ENCODE data around the gene SEMA4C.

DNA sequence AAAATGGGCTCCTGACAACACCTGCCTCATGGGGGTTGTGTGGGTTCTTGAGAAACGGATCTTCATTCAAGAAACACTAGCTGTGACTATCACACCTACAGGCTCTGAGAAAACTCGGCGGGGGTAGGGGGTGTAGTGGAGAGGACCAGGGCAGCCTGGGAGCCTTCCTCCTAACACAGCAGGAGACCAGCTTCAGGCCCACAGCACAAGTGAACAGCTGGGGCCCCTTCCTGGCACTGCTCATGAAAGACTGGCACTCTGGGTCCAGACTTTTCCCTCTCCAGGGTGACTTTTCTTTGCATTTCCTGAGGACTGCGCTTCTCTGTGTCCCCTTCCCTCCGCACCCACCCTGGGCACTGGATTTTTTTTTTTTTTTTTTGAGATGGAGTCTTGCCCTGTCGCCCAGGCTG lies 7.2 kb upstream of the SEMA4C start:
- TF ChIP-seq GATA2 (IDR thresholded peaks at IDR 0.05; ENCODE audit: low read depth, low read length) = no peak
- TF ChIP-seq GATA3 (IDR thresholded peaks at IDR 0.05; ENCODE audit: low read depth, low read length) = no peak

Data from SH-SY5Y (cell line).